PFSK-1 (cell line): ENCODE measurements around the gene TRPC3.

Experiments
- FOXP2 ChIP-seq: optimal IDR thresholded peaks from 2 replicates; pipeline ENCODE3; 2011; ENCODE audit warnings: borderline replicate concordance, control low read depth, inconsistent platforms; ENCODE audit not compliant: insufficient read depth; ENCODE audit errors: extremely low read length, extremely low read depth
- POLR2AphosphoS5 ChIP-seq: IDR thresholded peaks from 2 replicates; pipeline ENCODE4 v1.6.1; 2012; ENCODE audit warnings: low read depth, mild to moderate bottlenecking, control low read depth, low read length, moderate library complexity
- SIN3A ChIP-seq: IDR thresholded peaks from 2 replicates; pipeline ENCODE4 v1.6.1; 2012; ENCODE audit warnings: mild to moderate bottlenecking, low read length, moderate library complexity, borderline replicate concordance; ENCODE audit not compliant: insufficient read depth
- TF ChIP-seq, protein P1 (sequence below), 2 experiments: IDR thresholded peaks; 2 replicates each; pipeline versions ENCODE4 v1.6.1 to v1.8.0; 2011 to 2012; ENCODE audit warnings: low read depth in 2 of 2, low read length in 2 of 2, control low read depth in 1 of 2, inconsistent platforms in 1 of 2, mild to moderate bottlenecking in 1 of 2, moderate library complexity in 1 of 2; ENCODE audit not compliant: insufficient read depth in 1 of 2

DNA sequence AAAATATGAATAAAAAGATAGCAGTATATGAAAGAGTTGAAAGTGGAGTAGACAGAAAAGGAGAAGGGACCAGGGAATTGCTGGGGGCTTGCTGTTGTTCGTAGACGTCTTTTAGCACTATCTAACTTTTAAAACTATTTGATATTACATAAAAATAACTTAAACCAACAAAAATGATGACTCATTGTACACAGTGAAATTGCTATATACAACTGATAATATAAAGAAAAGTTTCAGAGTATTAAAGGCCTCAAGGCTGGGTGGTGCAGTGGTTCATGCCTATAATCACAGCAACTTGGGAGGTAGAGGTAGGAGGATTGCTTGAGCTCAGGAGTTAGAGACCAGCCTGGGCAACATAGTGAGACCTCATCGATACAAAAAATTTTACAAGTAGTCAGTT is 5.2 kb downstream of the TRPC3 start:
- TF ChIP-seq, protein P1, sequence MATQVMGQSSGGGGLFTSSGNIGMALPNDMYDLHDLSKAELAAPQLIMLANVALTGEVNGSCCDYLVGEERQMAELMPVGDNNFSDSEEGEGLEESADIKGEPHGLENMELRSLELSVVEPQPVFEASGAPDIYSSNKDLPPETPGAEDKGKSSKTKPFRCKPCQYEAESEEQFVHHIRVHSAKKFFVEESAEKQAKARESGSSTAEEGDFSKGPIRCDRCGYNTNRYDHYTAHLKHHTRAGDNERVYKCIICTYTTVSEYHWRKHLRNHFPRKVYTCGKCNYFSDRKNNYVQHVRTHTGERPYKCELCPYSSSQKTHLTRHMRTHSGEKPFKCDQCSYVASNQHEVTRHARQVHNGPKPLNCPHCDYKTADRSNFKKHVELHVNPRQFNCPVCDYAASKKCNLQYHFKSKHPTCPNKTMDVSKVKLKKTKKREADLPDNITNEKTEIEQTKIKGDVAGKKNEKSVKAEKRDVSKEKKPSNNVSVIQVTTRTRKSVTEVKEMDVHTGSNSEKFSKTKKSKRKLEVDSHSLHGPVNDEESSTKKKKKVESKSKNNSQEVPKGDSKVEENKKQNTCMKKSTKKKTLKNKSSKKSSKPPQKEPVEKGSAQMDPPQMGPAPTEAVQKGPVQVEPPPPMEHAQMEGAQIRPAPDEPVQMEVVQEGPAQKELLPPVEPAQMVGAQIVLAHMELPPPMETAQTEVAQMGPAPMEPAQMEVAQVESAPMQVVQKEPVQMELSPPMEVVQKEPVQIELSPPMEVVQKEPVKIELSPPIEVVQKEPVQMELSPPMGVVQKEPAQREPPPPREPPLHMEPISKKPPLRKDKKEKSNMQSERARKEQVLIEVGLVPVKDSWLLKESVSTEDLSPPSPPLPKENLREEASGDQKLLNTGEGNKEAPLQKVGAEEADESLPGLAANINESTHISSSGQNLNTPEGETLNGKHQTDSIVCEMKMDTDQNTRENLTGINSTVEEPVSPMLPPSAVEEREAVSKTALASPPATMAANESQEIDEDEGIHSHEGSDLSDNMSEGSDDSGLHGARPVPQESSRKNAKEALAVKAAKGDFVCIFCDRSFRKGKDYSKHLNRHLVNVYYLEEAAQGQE (IDR thresholded peaks at IDR 0.05; ENCODE audit: insufficient read depth in 1 of 2, low read depth in 2 of 2, low read length in 2 of 2) = no peak
- TF ChIP-seq POLR2AphosphoS5 (no peak), SIN3A (no peak), FOXP2 (no peak)
